ENCODE results near the gene MDGA2.

DNA sequence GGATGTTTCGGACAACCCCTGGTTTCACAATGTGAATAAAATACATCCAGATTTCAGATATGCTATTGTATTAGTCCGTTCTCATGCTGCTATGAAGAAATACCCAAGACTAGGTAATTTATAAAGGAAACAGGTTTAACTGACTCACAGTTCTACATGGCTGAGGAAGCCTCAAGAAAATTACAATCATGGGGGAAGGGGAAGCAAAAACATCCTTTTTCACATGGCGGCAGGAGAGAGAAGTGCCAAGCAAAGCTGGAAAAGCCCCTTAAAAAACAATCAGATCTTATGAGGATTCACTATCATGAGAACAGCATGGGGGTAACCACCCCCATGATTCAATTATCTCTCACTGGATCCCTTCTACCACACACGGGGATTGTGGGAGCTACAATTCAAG lies 451.7 kb downstream of the MDGA2 start:
- TF ChIP-seq POLR2AphosphoS5 (IDR thresholded peaks at IDR 0.05), result no peak
- TF ChIP-seq EP300 (IDR thresholded peaks at IDR 0.05), result no peak

Measured in stomach (tissue), 4 donors.